ENCODE data around the gene NAALAD2.
"Not testable (repeated sequence)": the region's sequence is repeated elsewhere in the genome, so short reads cannot be mapped to it uniquely, and the experiment has no call there.

Gene NAALAD2

GRCh38 chr11:90229791-90230190 is 95.3 kb downstream of the NAALAD2 start:
- DNase-seq (ENCODE audit: insufficient read length, low spot score) (no peak), FAIRE-seq (no peak)
- no peak for TF ChIP-seq CTCF (IDR thresholded peaks at IDR 0.05; ENCODE audit: insufficient read depth, missing control alignments)

- DNase-seq (ENCODE audit: insufficient read length, low spot score) = no peak
- FAIRE-seq = no peak
- no peak for TF ChIP-seq CTCF (IDR thresholded peaks at IDR 0.05; ENCODE audit: insufficient read depth, missing control alignments)
These were observed 100.5 kb downstream of the NAALAD2 start for GRCh38 chr11:90234977-90235376.

- FAIRE-seq = no peak
- DNase-seq (ENCODE audit: insufficient read length, low spot score) = no peak
- TF ChIP-seq CTCF (IDR thresholded peaks at IDR 0.05; ENCODE audit: insufficient read depth, missing control alignments) = no peak
These were observed 101.1 kb downstream of the NAALAD2 start for GRCh38 chr11:90235526-90235925.

GRCh38 chr11:90237004-90237403 is 102.5 kb downstream of the NAALAD2 start:
- no peak for DNase-seq (ENCODE audit: insufficient read length, low spot score)
- no peak for FAIRE-seq
- no peak for TF ChIP-seq CTCF (IDR thresholded peaks at IDR 0.05; ENCODE audit: insufficient read depth, missing control alignments)

- FAIRE-seq; DNase-seq (ENCODE audit: insufficient read length, low spot score): not testable (repeated sequence)
These were observed 105.6 kb downstream of the NAALAD2 start for GRCh38 chr11:90239967-90240636.

- no peak for FAIRE-seq
- DNase-seq (ENCODE audit: insufficient read length, low spot score) = no peak
- no peak for TF ChIP-seq CTCF (IDR thresholded peaks at IDR 0.05; ENCODE audit: insufficient read depth, missing control alignments)
These were observed 107.0 kb downstream of the NAALAD2 start for GRCh38 chr11:90241414-90241813.

All from D721Med (cell line).